K562 (cell line): ENCODE results near the gene INSIG1. TPM values are rescaled to one million over a fixed set of nuclear protein-coding genes. Genes with fewer than 3 reads are reported as not detected.

Experiments
- ATAC-seq: fragments of 200-7000 bp; cut with Tn5 transposase; 3 replicates; pipeline ENCODE4 v1.9.1; 2020; ENCODE audit warnings: moderate library complexity
- BruUV-seq: library from RNA; stranded (reverse); fragments of 400-500 nt; replicated peaks from 2 replicates; lab custom pipeline; 2021; lab: Mats Ljungman, UMichigan
- CTCF ChIA-PET: fragments of 300-600 bp; formaldehyde crosslinking; extraction: SDS; loops from one replicate; lab custom pipeline; 2021; ENCODE audit warnings: low intra/inter-chr PET ratio; lab: Yijun Ruan, JAX
- POLR2A ChIA-PET: fragments of 300-600, 350-650 bp; sonication (Branson Sonifier 250); formaldehyde crosslinking; extraction: SDS; loops from one replicate; lab custom pipeline; 2021; ENCODE audit warnings: antibody characterized with exemption, inconsistent platforms; lab: Yijun Ruan, JAX
- DNase-seq, 4 experiments: peaks; one replicate each; pipeline versions ENCODE4 v3.0.0 to v3.0.0-alpha.2; 2011 to 2018; ENCODE audit warnings: low spot score in 3 of 4, mixed read lengths in 3 of 4; ENCODE audit errors: extremely low read depth in 1 of 4
- FAIRE-seq: peaks from 2 replicates; lab custom pipeline; 2011; peaks lifted over from hg19 to GRCh38; lab: Jason Lieb, UNC
- H2AFZ ChIP-seq: 2 replicates; pipeline ENCODE4 v1.6.0; 2011; ENCODE audit warnings: low read depth, low read length, control low read depth, inconsistent platforms
- H3K27ac ChIP-seq: fragments of 200-600 bp; 3 replicates; pipeline ENCODE4 v1.8.0; 2011; ENCODE audit warnings: low read depth, mild to moderate bottlenecking, control low read depth, inconsistent platforms, low read length, moderate library complexity, mixed read lengths; ENCODE audit errors: extremely low read depth
- H3K27me3 ChIP-seq, 2 experiments: fragments of 300-600 bp in 1 of 2; 2 replicates in 1 of 2; 3 replicates in 1 of 2; pipeline versions ENCODE4 v1.6.0 to v1.8.0; 2011; ENCODE audit warnings: inconsistent platforms in 2 of 2, low read length in 2 of 2, mild to moderate bottlenecking in 1 of 2, mixed read lengths in 1 of 2, moderate library complexity in 1 of 2; ENCODE audit not compliant: control insufficient read depth in 2 of 2, insufficient read depth in 2 of 2
- H3K36me3 ChIP-seq: fragments of 300-600 bp; 3 replicates; pipeline ENCODE4 v1.8.0; 2011; ENCODE audit warnings: mild to moderate bottlenecking, low read length, inconsistent platforms; ENCODE audit not compliant: control insufficient read depth, insufficient read depth
- H3K4me1 ChIP-seq, 2 experiments: fragments of 200-600 bp in 1 of 2; replicated peaks in 1 of 2; 2 replicates in 1 of 2; 3 replicates in 1 of 2; pipeline versions ENCODE4 v1.5.1 to v1.8.0; 2011; ENCODE audit warnings: inconsistent platforms in 2 of 2, low read length in 2 of 2, mild to moderate bottlenecking in 1 of 2, mixed read lengths in 1 of 2, moderate library complexity in 1 of 2; ENCODE audit not compliant: control insufficient read depth in 2 of 2, insufficient read depth in 2 of 2
- H3K4me2 ChIP-seq: 2 replicates; pipeline ENCODE4 v1.6.1; 2011; ENCODE audit warnings: low read length, control low read depth, inconsistent platforms, mixed read lengths; ENCODE audit not compliant: insufficient read depth
- H3K4me3 ChIP-seq: fragments of 200-600 bp; sonication (generic), shearing (Covaris generic); 2 replicates; pipeline ENCODE4 v1.5.1; 2016; ENCODE audit warnings: control low read depth, inconsistent platforms
- H3K79me2 ChIP-seq: fragments of 200-600 bp; 3 replicates; pipeline ENCODE4 v1.8.0; 2011; ENCODE audit warnings: low read length, inconsistent platforms; ENCODE audit not compliant: control insufficient read depth, insufficient read depth
- H3K9ac ChIP-seq, 2 experiments: 2 replicates each; pipeline versions ENCODE4 v1.6.0 to v1.6.1; 2011; ENCODE audit warnings: low read depth in 2 of 2, low read length in 2 of 2, control low read depth in 1 of 2, inconsistent platforms in 1 of 2, mild to moderate bottlenecking in 1 of 2, mixed read lengths in 1 of 2; ENCODE audit not compliant: insufficient read depth in 1 of 2
- H3K9me1 ChIP-seq: one replicate; pipeline ENCODE4 v1.6.0; 2011; ENCODE audit warnings: inconsistent platforms, mild to moderate bottlenecking, low read length, moderate library complexity; ENCODE audit not compliant: control insufficient read depth, insufficient read depth
- H3K9me3 ChIP-seq: replicated peaks from 2 replicates; pipeline ENCODE4 v1.5.1; 2011; ENCODE audit warnings: low read depth, low read length, inconsistent platforms; ENCODE audit not compliant: control insufficient read depth, insufficient read depth
- H4K20me1 ChIP-seq: replicated peaks from 2 replicates; pipeline ENCODE4 v1.6.1; 2011; ENCODE audit warnings: low read length, inconsistent platforms, mixed read lengths; ENCODE audit not compliant: control insufficient read depth, insufficient read depth
- C11orf30 ChIP-seq: fragments of 450-650 bp; IDR thresholded peaks from 2 replicates; pipeline ENCODE4 v1.6.1; 2016; ENCODE audit warnings: low read depth, mild to moderate bottlenecking
- FOXM1 ChIP-seq, 2 experiments: fragments of 450-650 bp in 1 of 2; sonication (generic) in 1 of 2; formaldehyde crosslinking in 1 of 2; IDR thresholded peaks; 2 replicates each; pipeline versions ENCODE4 v1.6.1 to v1.9.0; 2017 to 2022; ENCODE audit warnings: low read depth in 2 of 2, mild to moderate bottlenecking in 2 of 2, missing genetic modification reagents in 1 of 2, moderate library complexity in 1 of 2
- HDAC6 ChIP-seq: IDR thresholded peaks from 2 replicates; pipeline ENCODE4 v1.6.1; 2012; ENCODE audit warnings: low read depth, mild to moderate bottlenecking, control low read depth, inconsistent platforms, low read length, moderate library complexity
- KHSRP ChIP-seq: fragments of 450-650 bp; IDR thresholded peaks from 2 replicates; pipeline ENCODE4 v1.6.1; 2017
- POLR2G ChIP-seq: fragments of 200-400 bp; formaldehyde crosslinking; IDR thresholded peaks from 2 replicates; pipeline ENCODE4 v1.6.1; 2017; ENCODE audit warnings: low read depth, mild to moderate bottlenecking, antibody characterized with exemption, low read length, moderate library complexity
- SMAD2 ChIP-seq: fragments of 150-350 bp; IDR thresholded peaks from 2 replicates; pipeline ENCODE4 v1.6.1; 2014; ENCODE audit warnings: low read depth, mild to moderate bottlenecking, low read length
- SREBF2 ChIP-seq: sonication (generic); formaldehyde crosslinking; IDR thresholded peaks from 2 replicates; pipeline ENCODE4 v1.4.0; 2020; ENCODE audit warnings: mild to moderate bottlenecking, missing genetic modification reagents
- ZNF699 ChIP-seq: fragments of 250-450 bp; sonication (Bioruptor Pico); IDR thresholded peaks from 2 replicates; pipeline ENCODE4 v1.8.0; 2021; ENCODE audit warnings: mild to moderate bottlenecking, moderate library complexity; ENCODE audit not compliant: insufficient replicate concordance
- WGBS: fragments of 100-300 bp; shearing (Covaris generic); methylation state at CpG from one replicate; pipeline ENCODE4 v1.1.6; 2016; ENCODE audit warnings: low coverage, mixed read lengths; ENCODE audit not compliant: insufficient coverage; ENCODE audit errors: missing lambda C conversion rate; 5-methylcytosine and 5-hydroxymethylcytosine counted together
- in situ Hi-C: fragments of 300-500 bp; cut with MboI; formaldehyde crosslinking; loops from 4 replicates; pipeline ENCODE4 v1.15.0; 2018; ENCODE audit warnings: inconsistent platforms, mixed read lengths
- intact Hi-C: fragments of 100-400 bp; cut with micrococcal nuclease; formaldehyde crosslinking; loops from 2 replicates; pipeline ENCODE4 v1.14.2; 2022
- polyA plus RNA-seq, 8 experiments: library from polyadenylated mRNA; depleted of rRNA in 4 of 8; stranded (reverse) in 5 of 8; unstranded in 3 of 8; fragments of >200 nt; fragmentation: Nextera tagmentation in 2 of 8; fragmentation: Illumina TruSeq in 1 of 8; extraction: Ambion mirVana in 2 of 8; extraction: Trizol in 1 of 8; gene quantifications; 2 replicates each; pipeline versions ENCODE4 v1.2.1 to v1.2.3, GENCODE V29; 2011 to 2014; ENCODE audit warnings: inconsistent platforms in 1 of 8, missing spikeins in 1 of 8
- total RNA-seq, 7 experiments: library from RNA; depleted of rRNA in 6 of 7; stranded (reverse); fragments of >200 nt in 6 of 7; fragmentation: Illumina TruSeq in 2 of 7; extraction: Trizol in 2 of 7; gene quantifications; 2 replicates each; pipeline versions ENCODE4 v1.2.1 to v1.2.3, GENCODE V29; 2011 to 2021; ENCODE audit warnings: low replicate concordance in 1 of 7

INSIG1 gene
- total and polyA plus RNA-seq, 9 of the 15 experiments (the other 6 are each of a cell fraction or from before 2014, with no cell fraction given), result 57.1 to 787 (median 238) TPM

- Histone ChIP-seq H4K20me1 (0 out of 2 replicates have a peak, but pooled peaks cover 5% of the 10 kb centered on the region), H3K9me3 (no peaks in the 10 kb centered on the region), H3K9ac (no peak overlapping the region), H3K4me2 (no peak overlapping the region), H3K27ac (no peak overlapping the region), H2AFZ (no peak overlapping the region), H3K36me3 (peaks cover 30% of the 10 kb centered on the region), H3K9me1 (no peaks in the 10 kb centered on the region), H3K4me3 (no peak overlapping the region), H3K27me3 (peaks cover 3 to 36% of the 10 kb centered on the region in 2 experiments; a peak in 4 of 5 replicates), H3K4me1 (peaks cover 9 to 20% of the 10 kb centered on the region in 2 experiments; a peak in 4 of 5 replicates), H3K79me2 (no peaks in the 10 kb centered on the region)
- POLR2A ChIA-PET, result interaction anchor here (0.7 to 2.9 kb wide), 5 partner anchors 10 to 1281 kb away, joined by 3 to 18 read pairs (median 5); partner anchors contain the start of gene INSIG1
- intact Hi-C loops (no loop called here), in situ Hi-C loops (no loop called here)
- DNase-seq (no peak), ATAC-seq (peak; percentile 7; the same call in 1 of the 3 replicates), FAIRE-seq (no peak)
- no TSS peak for BruUV-seq
- 28% methylated on average over 7 of the region's 7 CpGs for whole genome bisulfite sequencing
- TF ChIP-seq FOXM1 (IDR thresholded peaks at IDR 0.05; ENCODE audit: low read depth) (no peak), FOXM1 (CRISPR knock-in tag; IDR thresholded peaks at IDR 0.05; ENCODE audit: low read depth) (no peak), HDAC6 (no peak), KHSRP (no peak), SMAD2 (no peak), C11orf30 (no peak), ZNF699 (CRISPR knock-in tag) (no peak), SREBF2 (CRISPR knock-in tag) (no peak), POLR2G (peak; percentile 17; the same call in 1 of the 2 replicates)
- CTCF ChIA-PET, result no interaction called here
Observed at GRCh38 chr7:155312633-155313032, 15.0 kb downstream of the INSIG1 start.
